Embryonic facial prominence (tissue), 1 donor: Measurements from ENCODE around the gene THAP4.

Experiments used
- DNase-seq: peaks from one replicate; pipeline ENCODE4 v3.0.0-alpha.2; 2016; ENCODE audit errors: extremely low spot score

The THAP4 gene

DNA sequence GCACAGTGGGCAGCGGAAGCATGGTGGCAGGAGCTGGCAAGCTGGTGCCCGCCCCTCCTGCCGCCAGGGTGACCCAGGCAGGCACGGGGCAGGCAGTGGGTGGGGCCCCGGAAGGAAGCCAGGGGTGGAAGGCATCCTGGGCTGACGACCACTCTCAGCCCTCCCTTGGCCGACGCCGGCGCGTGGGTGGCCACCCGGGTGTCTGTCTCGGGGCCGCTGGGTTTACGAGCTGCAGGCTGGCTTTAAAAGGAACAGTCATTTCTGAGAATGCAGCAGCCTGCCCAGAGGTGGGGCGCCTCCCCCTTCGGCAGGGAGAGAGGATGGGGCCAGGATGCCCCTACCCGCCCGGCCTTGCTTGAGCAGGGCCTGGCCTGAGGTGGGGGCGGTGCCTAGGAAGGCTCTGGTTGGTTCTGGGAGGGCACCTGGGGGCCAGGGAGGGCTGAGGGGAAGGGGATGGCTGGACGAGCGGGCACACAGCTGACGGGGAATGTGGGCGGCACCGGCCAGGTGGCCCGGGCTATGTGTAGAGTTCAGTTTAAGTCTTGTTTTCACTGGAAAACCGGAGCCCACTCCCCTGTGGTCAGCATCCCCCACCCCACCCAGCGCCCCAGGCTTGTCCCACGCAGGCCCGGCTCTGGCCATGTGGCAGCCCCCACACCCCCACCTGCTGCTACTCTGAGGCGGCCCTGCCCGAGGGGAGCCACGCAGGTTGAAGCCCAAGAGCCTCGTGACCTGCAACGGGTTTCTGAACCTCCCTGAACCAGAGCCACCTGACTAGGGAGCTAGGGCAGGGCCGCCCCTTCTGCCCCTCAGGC, 72.2 kb downstream of the THAP4 start:
- DNase-seq, result no peak

- no peak for DNase-seq
Measured at GRCh38 chr2:241563981-241564595, 72.9 kb downstream of the THAP4 start.

DNA sequence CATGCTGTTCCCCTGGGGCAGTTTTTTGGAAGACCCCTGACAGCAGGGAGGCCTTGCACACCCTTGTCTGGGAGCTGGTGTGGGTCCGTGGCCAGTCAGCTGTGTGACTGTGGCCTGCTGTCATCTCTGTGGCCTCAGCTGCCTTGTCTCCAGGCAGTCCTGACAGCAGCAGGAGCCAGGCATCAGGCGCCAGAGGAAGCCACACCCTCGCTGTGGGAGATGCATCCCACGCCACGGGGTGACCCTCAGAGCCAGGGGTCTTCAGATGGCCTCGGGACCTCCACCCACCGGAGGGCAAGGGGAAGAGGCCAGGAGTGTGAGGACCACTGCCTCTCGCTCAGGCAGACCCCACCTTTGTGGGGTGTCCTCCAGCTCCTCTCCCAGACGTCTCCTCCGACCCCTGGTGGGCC, 73.4 kb downstream of the THAP4 start:
- no peak for DNase-seq

GRCh38 chr2:241563031-241563507, 73.9 kb downstream of the THAP4 start:
- DNase-seq, result no peak

DNA sequence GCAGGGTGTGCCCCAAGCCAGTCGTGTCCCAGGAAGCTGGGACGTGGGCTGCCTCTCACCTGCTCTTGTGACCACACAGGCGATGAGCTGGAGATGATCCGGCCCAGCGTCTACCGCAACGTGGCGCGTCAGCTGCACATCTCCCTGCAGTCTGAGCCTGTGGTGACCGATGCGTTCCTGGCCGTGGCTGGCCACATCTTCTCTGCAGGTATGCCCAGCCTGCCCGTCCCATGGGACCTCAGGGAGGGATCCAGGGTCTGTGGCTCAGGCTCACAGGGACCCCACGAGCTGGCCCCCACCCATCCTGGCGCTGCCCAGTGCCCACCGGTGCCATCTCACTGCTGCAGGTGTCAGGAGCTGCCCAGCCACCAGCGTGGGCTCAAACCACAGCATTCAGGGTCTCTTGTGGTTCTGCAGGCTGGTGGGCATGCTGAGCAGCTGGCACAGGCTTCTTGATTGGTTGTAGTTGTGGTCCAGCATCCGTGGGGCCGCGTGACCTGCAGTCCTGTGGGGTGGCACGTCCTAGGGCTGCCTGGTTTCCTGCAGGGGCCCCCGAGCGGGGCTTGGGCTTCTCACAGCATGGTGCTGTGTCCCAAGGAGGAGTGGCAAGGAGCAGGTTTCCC, 74.6 kb downstream of the THAP4 start:
- no peak for DNase-seq

DNA sequence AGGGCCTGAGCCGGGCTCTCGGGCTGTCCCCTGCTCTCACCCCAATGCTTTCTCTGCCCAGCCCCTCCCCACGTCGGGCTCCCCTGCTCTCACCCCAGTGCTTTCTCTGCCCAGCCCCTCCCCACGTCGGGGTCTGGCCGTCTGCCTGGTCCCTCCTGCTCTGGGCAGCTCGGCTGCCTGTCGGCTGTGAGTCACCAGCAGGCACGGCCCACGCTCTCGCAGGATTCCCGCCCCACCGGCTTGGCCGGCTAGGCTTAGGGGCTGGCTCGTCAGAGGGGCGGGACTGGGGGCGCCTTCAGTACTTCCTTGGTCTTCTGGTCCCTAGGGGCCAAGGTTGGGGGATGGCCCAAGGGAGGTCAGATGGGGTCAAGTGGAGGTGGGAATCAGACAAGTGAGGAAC, 75.1 kb downstream of the THAP4 start:
- no peak for DNase-seq

DNA sequence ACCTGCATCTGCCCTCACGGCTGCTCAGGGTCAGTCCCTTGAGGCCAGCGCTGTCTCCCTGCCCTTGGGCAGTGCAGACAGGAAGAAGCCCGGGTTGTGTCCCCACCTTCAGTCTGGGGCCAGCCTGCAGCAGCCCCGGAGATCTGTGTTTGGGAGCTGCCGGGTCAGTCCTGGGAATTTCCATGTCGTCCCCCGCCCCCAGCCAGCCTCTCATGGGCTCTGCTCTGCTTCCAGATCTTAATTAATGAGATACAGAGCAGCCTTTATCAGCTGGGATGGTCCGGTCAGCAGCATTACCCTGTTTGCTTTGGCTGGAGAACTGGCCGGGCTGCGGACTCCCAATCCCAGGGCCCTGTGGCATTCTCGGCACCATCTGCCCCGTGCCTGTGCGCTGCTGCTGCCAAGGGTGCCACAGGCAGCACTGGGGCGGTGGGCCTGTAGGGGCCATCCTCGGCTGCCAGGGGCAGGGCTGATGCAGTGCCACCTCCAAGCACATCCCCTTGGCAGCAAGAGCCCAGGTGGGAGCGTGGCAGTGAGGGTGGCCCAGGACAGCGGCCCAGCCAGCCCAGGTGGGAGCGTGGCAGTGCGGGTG, 76.0 kb downstream of the THAP4 start:
- no peak for DNase-seq

- no peak for DNase-seq
Measured at GRCh38 chr2:241560162-241560882, 76.6 kb downstream of the THAP4 start.

DNA sequence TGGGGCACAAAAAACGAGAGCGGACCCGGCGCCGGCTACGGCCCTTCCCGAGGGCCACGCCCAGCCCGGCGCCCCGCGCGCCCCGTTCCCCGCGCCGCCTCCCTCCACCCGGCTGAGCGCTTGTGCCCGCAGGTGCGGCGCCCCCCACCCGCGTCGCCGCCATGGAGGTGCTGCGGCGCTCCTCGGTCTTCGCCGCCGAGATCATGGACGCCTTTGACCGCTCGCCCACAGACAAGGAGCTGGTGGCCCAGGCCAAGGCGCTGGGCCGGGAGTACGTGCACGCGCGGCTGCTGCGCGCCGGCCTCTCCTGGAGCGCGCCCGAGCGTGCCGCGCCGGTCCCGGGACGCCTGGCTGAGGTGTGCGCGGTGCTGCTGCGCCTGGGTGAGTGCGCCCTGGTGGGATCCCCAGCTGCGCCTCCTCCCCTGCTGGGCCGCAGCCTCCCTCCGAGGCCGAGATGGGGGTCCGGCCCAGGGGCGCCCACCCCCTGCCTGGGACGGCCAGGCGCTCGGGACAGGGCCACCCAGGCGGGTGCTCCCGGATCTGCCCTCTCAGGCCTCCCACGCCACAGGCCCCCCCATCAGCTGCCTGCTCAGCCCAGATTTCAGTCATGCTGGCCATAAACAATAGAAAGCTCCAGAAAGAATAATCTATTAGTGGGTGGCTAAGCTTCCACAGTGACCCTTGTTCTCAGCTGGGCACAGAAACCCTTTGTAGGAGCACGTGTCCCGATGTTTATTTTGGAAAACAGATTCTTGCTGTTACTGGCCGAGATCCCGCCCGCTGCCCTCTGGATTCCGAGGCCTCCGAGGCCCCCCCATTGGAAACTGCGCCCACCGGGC, 77.4 kb downstream of the THAP4 start:
- DNase-seq, result no peak

DNA sequence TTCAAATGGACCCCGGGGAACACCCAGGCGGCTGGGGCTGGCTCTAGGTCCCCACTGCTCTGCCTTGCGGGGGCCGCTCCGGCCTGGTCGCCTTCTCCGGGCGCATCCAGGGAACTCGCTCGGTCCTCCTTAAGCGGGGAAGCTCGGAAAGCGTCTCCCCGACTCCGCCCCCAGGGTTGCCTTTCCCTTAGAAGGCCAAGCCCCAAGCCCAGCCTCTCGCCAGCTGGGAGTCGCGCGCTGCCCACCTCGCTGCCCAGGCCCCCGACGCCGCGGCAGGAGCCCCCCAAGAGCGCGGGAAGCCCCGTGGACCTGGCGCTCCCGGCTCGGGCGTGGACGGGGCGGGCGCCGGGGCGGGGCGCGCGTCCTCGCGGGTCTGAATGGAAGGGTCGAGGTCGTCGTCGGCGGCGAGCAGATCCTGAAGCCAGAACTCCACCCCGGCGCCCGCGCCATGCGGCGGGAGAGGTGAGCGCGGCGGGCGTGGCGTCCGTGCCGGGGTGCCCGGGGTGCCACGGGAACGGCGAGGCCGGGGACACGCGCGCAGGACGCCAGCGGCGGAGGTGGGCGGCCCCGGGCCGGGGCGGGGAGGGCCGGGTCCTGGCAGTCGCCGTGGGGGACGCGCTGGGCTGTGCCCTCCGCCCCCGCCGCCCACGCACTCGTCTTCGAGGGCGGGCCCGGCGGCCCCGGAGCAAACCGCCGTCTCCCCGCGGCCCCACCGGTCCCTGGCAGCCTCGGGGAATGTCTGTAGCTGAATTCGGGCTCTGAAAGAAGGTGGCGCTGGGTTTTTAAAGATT, 78.2 kb downstream of the THAP4 start, which contains the start of gene BOK:
Gene BOK, plus strand, starts transcription at position 214 of the 791 bp plus-strand sequence. CDS start 739 bp downstream, outside the sequence.
- no peak for DNase-seq

DNA sequence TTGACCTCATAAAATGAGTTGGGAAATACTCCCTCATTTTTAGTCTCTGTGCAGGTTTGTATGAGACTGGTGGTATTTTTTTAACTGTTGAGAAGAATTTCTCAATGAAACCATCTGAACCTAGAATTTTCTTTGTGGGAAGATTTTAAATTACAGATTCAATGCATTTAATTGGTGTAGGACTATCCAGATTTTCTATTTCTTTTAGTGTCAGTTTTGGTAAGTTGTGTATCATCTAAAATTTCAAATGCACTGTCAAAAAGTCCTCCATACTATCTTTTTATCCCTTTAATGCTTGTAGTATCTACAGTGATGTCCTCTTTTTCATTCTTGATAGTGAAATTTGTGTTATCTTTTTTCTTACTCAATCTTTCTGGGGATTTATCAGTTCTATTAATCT, 80.2 kb downstream of the THAP4 start:
- DNase-seq, result no peak

- no peak for DNase-seq
Measured at GRCh38 chr2:241555711-241556110, 81.2 kb downstream of the THAP4 start.

DNA sequence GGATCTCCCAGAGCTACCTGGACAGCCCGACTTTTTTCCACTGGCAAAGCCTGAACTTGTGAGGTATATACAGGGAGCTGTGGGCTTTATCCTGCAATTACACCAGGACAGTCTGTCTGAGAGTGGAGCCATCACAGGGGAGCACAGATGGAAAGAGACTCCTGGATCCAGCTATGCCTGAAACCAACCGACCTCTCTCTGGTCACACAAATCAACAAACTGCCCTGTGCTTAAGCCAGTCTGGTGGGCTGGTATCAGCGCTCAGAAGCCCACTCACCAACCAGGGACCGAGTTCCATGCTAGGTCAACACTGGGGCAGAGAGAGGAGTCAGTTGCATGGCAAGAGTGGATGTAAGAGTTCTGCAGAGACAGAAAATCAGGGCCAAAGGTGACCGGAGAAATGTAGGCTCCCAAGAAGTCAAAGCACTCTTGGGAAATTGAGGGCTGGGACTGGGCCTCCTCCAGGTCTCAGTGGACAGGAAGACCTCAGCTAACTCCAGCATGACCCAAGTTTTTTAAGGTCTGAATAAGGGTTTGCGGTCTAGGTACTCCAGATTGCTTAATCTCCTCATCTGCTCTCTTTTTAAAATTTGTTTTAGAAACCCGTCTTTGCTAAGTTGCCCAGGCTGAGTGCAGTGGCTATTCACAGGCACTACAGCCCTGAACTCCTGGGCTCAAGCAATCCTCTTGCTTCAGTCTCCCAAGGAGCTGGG, 82.2 kb downstream of the THAP4 start:
- no peak for DNase-seq

GRCh38 chr2:241553981-241554380, 83.0 kb downstream of the THAP4 start:
- no peak for DNase-seq

GRCh38 chr2:241553512-241553830, 83.5 kb downstream of the THAP4 start:
- no peak for DNase-seq

DNA sequence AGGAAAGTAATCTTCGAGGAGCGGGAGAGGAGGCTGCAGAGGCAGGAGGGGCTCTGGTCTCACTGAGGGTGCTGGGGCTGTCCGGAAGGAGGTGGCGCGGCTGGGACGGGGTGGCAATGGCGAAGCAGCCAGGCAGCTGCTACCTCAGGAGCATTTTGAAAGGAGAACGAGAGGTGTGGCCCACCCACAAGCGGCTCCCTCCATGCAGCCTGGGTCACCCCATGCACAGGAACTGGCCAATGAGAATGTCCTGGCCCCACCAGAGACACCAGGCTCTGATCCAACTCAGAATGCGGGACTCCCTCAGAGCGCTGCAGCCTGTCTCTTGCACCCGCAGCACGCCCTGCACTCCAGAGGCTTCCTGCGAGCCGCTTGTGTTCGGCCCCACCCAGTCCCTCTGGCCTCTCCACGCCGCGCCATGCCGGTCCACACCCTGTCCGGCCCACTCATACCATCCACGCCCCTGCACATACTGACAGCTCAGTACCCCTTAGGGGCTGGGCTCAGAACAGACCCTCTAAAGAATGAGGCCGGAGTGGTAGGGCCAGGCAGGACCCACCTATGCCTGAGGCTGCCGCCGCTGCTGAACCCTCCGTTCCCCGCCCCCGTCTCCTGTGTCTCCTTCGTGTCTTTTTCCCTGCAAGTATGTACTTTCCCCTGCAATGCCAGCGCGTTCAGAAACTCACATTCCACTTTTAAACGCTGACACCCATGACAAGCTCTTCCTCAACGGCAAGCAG, 84.8 kb downstream of the THAP4 start:
- DNase-seq, result no peak

DNA sequence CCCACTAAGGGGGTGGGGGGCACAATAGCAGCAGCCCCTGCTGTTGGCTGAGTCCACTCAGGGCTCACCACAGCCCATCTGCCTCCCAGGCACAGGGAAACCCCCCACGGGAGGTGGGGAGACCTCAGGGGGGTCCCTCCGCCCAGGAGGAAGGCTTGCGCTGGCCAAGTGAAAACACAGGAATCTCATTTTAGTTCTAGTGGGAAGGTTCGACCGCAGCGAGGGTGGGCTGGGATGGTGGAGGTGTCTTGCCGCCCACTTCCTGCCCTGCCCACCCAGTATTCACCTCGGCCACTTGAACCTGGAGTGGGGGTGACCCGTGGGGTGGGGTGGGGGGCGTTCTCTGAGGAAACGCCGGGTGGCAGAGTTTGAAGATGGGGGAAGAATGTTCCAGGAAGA, 85.4 kb downstream of the THAP4 start:
- DNase-seq, result no peak
